Epithelial cell of esophagus (primary cell): ENCODE measurements around the gene PRRC2C.
A peak's percentile ranks its signal among the peaks of the same experiment; 100 is the strongest.
"Not testable (repeated sequence)": the region's sequence is repeated elsewhere in the genome, so short reads cannot be mapped to it uniquely, and the experiment has no call there.

ENCODE experiments used
- DNase-seq: peaks from one replicate; pipeline ENCODE4 v3.0.0; 2010; ENCODE audit warnings: low read depth
- H3K4me3 ChIP-seq: 2 replicates; pipeline ENCODE4 v1.5.1; 2011; ENCODE audit warnings: mild to moderate bottlenecking, low read length, control low read depth
- CTCF ChIP-seq: IDR thresholded peaks from 2 replicates; pipeline ENCODE4 v1.5.1; 2011; ENCODE audit warnings: low read depth, mild to moderate bottlenecking, low read length, control low read depth, inconsistent platforms; ENCODE audit not compliant: insufficient read depth; ENCODE audit errors: missing control alignments

The PRRC2C gene

GRCh38 chr1:171611306-171611705, 126.0 kb downstream of the PRRC2C start:
- TF ChIP-seq CTCF = no peak

GRCh38 chr1:171613282-171613681, 128.0 kb downstream of the PRRC2C start:
- DNase-seq = no peak
- H3K4me3 ChIP-seq = no peak overlapping the region
- no peak for TF ChIP-seq CTCF

More at GRCh38 chr1:171611306-171611705, 126.0 kb downstream of the PRRC2C start:
- H3K4me3 ChIP-seq = no peak overlapping the region
- peak; percentile 9 for DNase-seq

- H3K4me3 ChIP-seq = not testable (repeated sequence)
These were observed 130.0 kb downstream of the PRRC2C start for GRCh38 chr1:171615122-171615906.

GRCh38 chr1:171616586-171616985, 131.3 kb downstream of the PRRC2C start:
- no peak for TF ChIP-seq CTCF
- no peak for DNase-seq
- no peak overlapping the region for H3K4me3 ChIP-seq

More at GRCh38 chr1:171615122-171615906, 130.0 kb downstream of the PRRC2C start:
- not testable (repeated sequence) for DNase-seq

- no peak for TF ChIP-seq CTCF
- no peak for DNase-seq
- H3K4me3 ChIP-seq = no peak within 1 kb of the TSS
These were observed 136.8 kb downstream of the PRRC2C start, which contains the start of gene MYOCOS for GRCh38 chr1:171622152-171622462. Gene MYOCOS, plus strand, starts transcription at chr1:171622243. Its CDS starts 1,641 bp downstream, at chr1:171623884.

GRCh38 chr1:171623651-171624331, 138.5 kb downstream of the PRRC2C start:
- H3K4me3 ChIP-seq = no peak overlapping the region
- TF ChIP-seq CTCF = no peak
- DNase-seq = no peak

GRCh38 chr1:171625225-171625624, 139.9 kb downstream of the PRRC2C start:
- no peak for TF ChIP-seq CTCF
- no peak overlapping the region for H3K4me3 ChIP-seq
- DNase-seq = no peak
